ENCODE results near the gene NUDCD2.
"Not testable (repeated sequence)": the region's sequence is repeated elsewhere in the genome, so short reads cannot be mapped to it uniquely, and the experiment has no call there.

Gene NUDCD2

DNA sequence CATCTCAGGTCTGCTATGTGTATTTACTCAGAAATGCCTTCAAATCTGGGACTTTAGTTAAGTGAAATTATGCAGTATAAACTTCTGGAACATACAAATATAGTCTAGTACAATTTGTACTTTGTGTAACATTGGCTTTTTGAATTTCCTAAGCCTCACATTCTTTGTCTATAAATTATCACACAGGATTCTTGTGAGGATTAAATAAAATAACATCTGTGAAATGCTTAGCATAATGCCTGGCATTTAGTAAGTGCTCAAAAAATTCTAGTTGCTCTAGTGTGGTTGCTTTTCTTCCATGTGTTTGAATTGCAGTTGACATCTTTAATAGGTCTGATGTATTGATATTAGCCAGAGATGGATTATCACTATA, 3.1 kb upstream of the NUDCD2 start:
- DNase-seq, result no peak

DNA sequence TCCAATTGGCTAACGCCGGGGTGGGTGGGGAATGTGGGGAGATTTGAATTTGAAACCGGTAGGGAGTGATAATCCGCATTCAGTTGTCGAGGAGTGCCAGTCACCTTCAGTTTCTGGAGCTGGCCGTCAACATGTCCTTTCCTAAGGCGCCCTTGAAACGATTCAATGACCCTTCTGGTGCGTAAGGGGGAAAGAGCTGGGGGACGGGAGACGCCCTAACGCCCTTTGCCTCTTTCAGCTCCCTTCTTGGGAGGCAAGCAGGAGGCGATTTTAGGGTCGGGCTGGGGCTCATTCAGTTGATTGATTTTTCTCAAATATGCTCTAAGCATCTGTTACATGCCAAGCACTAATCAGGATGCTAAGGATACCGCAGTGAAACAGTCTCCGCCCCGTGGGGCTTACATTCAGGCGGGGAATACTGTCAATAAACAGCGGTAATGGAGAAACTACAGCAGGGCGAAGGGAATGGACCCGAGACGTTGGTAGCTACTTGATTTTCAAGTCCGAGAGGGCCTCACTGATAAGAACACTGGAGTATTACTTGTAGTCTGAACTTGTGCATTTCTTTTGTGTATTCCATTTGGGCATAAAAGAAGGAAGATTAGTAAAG, 765 bp upstream of the NUDCD2 start, which contains the start of gene HMMR:
Gene HMMR (plus strand): TSS at position 71 of the 610 bp plus-strand sequence. CDS start 61 bp downstream, at position 132.
- no peak for DNase-seq

DNA sequence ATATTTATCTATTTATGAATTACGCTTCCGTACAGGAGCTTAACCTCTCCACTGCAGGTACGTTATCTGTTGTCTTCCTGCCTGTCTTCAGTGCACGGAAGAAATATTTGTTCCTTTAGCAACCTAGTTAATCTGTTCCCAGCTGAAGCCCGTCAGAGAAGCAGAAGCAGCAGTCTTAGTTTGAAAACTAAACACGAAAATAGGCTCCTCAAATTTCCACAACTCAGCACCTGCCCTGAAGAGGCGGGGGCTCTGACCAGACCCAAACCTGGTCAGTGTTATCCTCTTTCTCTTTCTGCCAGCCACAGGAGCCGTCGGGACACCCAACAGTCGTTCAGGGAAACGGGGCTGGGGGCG, 462 bp downstream of the NUDCD2 start:
- no peak for DNase-seq

DNA sequence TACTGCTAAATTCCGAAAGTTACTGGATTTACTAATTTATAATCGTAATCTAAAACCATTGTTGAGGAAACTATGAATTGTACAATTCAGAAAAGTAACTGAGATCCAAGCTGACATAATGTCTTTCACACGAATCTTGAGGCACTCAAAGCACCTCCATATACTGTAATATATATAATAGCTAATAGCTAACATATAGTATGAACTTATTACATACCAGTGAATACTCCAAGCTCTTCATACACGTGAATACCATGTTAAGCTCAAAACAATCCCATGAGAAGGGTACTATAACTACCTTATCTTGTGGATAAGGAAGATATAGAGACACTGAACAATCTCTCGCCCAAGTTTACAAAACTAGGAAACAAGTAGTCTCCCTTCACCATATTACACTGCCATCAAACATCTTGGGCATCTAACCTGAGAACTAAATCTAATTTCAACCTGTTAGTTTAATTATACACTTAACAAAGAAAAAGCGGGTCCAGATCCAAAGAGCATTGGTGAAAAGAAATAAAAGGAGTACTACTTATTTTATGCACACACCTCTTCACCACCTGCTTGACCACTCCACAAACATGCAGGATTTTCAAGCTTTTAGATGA, 1.0 kb downstream of the NUDCD2 start:
- DNase-seq, result no peak

DNA sequence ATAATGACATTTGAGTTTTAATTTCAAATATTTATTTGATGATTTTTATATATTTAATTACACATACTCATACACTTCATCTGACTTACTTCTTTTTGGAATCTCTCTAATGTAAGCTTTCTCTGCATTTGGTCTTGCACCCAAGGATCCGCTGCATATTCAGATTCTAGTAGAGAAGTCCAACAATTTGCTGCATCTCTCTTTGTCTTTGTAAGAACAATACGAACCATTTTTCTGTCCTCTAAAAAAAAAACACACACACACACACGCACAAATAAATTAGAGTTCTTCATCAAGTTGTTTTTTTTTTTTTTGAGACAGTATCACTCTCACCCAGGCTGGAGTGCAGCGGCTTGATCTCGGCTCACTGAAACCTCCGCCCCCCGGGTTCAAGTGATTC, 3.1 kb downstream of the NUDCD2 start:
- DNase-seq, result no peak

DNA sequence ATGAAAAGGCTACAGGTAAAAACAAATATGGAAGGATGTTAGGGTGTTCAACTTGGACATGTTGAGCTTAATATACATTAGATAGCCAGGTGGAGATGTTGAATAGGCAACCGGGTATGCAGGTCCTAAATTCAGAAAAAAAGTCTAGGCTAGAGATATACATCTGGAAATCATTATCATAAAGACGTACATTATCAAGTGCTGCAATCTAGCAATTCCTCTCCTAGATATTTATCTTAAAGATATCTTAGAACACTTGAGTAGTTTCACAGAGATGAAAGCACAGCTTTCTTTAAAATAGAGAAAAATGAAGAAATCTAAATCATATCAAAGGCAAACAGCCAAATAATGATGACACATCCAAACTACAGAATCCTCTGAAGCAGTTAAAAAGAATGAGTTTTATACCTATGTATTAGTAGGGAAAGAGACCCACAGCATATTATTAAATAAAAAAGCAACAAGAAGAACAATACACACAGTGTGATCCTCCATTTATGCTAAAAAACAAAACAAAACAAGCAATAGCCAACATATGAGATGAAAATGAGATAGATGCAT, 3.8 kb downstream of the NUDCD2 start:
- DNase-seq, result no peak

DNA sequence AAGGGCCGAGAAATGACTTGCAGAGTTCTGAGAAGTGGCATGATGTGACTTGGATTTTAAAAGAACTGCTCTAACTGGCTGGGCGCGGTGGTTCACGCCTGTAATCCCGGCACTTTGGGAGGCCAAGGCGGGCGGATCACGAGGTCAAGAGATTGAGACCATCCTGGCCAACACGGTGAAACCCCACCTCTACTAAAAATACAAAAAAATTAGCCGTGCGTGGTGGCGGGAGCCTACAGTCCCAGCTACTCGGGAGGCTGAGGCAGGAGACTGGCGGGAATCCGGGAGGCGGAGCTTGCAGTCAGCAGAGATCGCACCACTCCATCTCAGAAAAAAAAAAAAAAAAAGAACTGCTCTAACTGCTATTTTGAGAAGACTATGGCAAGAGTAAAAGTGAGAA, 4.5 kb downstream of the NUDCD2 start:
- DNase-seq, result not testable (repeated sequence)

DNA sequence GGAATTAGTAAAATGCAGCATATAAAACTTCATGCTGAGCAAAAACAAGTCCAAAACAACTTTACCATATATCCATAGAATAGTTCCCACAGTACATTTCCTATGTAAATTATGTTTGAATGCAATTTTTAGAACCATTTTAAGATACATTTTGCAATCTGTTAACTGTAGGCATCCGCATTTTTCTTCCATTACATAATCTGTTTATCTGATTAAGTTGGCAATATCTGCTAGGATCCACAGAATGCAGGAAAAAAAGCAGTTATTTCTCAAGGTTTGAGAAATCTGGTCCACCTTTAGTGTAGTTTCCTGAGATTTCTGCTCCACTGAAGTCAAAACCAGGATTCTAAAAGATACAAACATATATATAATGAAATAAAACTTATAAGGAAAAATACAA, 6.2 kb downstream of the NUDCD2 start:
- DNase-seq, result no peak

DNA sequence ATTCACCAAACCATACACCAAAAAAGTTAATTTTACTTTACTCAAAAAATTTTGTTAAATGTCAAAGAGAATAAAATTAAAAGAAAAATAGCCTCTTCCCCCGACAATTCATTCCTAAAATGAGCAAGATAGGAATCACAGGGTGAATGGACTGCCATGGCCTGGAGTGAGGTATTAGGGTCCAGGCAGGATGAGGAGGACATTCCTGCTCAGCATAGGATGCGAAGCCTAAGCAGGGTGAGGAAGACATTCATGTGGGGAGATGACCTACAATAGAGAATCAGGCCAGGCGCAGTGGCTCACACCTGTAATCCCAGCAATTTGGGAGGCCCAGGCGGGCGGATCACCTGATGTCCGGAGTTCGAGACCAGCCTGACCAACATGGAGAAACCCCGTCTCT, 8.4 kb downstream of the NUDCD2 start:
- DNase-seq, result no peak

DNA sequence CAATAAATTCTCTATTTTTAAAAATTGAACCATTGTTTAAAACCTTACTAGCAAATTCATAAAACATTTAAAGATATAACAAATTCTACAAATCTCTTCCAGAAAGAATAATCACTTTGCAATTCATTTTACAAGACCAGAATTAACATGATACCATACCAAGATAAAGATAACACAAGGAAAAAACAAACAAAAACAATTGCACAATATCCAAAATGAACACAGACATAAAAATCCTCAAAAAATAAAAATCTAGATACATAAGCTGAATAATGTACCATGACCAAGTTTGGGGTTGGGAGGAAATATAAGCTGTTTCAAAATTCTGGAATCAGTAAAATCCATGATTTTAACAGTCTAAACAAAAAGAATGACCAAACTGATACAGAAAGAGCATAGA, 11.4 kb downstream of the NUDCD2 start:
- no peak for DNase-seq

DNA sequence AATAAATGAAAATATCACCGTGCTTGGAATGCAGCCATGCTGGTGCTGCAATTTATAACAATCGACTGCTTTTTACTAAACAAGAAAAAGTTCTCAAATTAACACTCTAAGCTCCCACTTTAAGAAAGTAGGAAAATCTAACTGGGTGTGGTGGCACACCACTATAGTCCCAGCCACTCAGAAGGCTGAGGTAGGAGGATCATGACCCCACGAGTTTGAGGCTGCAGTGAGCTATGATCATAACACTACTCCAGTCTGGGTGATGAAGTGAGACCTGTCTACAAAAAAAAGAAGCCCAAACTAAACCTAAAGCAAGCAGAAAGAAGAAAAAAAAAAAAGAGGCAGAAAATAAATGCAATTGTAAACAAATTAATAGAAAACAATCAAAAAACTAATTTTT, 12.0 kb downstream of the NUDCD2 start:
- DNase-seq, result no peak

DNA sequence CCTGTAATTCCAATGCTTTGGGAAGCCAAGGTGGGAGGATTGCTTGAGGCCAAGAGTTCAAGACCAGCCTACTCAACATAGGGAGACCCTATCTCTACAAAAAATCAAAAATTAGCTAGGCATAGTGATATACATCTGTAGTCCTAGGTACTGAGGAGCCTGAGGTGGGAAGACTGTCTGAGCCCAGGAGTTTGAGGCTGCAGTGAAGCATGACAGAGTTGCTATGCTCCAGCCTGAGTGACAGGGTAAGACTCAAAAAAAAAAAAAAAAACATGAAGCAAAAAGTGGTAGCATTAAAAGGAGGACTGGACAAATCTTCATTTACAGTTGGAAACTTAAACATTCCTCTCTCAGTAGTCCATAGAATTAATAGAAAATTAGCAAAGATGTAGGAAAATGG, 12.7 kb downstream of the NUDCD2 start:
- DNase-seq, result no peak

DNA sequence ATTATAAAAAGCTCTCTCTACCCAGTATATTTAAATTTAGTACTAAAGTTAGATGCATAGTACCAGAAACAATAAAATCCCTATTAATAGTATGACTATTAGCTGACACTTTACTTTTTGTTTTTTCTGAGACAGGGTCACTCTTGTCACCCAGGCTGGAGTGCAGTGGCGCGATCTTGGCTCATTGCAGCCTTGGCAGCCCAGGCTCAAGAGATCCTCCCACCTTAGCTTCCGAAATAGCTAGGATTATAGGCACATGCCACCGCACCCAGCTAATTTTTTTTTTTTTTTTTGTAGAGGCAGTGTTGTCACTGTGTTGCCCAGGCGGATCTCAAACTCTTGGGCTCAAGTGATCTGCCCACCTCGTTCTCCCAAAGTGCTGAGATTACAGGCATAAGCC, 14.6 kb downstream of the NUDCD2 start:
- no peak for DNase-seq

DNA sequence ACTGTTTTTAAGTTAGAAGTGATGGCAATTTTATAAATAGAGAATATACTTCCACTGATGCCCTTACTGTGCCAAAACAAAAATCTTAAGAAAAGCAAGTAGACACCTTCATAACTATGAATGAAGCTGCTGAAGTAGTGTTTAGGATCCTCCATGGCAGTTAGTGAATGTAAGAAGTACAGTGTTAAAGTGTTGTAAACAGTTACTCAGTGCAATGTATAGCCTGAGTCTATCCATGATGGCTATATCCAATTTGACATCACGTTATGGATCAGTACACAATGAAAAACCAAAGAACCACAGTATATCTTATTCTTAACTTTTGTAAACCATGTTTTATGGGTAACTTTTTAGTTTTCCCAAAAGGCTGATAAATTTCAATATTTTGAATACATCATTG, 15.4 kb downstream of the NUDCD2 start:
- DNase-seq, result no peak

DNA sequence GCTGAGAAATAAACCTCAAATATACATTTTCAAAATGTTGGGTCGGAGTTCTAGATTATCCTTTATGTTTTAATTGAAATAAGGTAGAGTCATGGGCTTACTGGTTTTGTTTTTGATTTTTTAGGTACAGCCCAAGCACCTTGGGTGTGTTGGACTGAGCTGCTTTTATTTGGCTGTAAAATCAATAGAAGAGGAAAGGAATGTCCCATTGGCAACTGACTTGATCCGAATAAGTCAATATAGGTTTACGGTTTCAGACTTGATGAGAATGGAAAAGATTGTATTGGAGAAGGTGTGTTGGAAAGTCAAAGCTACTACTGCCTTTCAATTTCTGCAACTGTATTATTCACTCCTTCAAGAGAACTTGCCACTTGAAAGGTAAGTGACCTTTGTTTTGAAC, 18.9 kb downstream of the NUDCD2 start:
- no peak for DNase-seq

DNA sequence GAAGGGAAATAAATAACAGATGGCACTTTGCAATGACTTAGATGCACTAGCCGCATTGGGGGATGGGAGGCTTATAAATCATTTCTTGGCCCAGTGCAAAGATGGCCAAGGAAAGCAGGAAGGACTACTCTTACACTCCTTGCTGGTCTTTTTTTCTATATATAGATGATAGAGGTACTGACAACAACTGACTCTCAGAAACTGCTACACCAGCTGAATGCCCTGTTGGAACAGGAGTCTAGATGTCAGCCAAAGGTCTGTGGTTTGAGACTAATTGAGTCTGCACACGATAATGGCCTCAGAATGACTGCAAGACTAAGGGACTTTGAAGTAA, 20.8 kb downstream of the NUDCD2 start:
- peak; percentile 68 for DNase-seq

DNA sequence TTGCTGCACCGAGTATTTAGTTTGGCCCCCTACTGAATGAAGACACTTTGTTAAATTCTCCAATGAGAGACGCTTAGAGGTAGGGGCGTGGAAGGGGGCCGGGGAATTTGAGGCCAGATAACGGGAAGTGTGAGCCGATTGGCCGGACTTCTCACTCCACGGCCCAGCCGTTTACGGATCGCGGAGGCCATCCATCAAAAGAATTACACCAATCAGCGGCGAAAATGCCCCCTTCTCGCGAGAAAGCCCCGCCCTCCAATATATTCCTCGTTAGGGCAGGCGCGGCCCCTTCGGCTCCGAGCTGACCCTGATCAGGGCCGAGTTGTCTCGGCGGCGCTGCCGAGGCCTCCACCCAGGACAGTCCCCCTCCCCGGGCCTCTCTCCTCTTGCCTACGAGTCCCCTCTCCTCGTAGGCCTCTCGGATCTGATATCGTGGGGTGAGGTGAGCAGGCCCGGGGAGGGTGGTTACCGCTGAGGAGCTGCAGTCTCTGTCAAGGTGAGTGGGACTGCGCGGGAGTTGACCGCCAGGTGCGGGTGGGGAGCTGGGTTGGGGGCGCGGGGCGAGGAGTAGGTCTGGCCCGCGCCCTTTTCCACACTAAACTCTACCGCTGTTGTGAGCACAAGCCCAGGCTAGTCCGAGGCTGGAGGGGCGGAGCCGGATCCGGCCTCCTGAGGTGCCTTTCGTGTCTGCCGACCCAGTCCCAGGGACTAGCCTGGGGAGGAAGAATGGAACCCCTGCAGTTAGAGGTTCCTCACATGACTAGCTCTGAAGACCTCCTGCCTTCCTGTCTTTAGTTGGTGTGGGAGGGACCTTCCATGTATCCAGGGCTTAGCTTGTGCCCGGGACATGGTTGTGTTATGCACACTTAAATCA, 22.4 kb downstream of the NUDCD2 start, which contains the start of gene CCNG1:
Gene CCNG1 (plus strand): TSS at position 287 of the 874 bp plus-strand sequence. CDS start 1,662 bp downstream, outside the sequence.
- peak; percentile 97 for DNase-seq

DNA sequence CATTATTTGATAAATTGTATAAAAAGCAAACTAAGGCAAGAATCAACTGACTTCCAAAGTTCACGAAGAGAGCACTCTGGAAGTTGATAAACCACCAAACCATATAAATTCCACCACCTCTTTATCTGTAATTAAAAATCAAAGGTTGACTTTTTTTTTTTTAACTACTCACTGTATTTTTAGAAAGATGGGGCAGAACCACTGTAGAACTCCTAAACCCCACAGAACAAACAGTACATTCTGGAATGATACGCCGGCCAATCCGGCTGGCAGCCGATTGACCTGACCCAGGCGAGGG, 22.9 kb downstream of the NUDCD2 start:
- no peak for DNase-seq

DNA sequence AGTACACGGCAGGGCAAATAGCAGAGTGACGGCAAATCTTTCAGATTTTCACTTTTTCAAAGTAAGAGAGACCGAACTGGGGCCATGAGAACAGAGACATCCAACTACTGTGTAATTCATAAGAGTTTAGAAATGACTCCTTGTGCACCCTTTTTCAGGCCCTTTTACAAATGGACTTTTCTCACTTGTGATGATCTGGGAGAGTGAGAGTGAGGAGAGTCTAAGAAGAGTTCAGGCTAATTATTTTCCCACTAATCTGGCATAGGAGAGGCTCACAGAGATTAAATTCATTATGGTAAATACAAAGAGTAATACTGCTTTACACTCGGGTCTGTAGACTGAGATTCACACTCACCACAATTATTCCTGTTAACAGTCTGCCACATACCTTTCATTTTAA, 23.4 kb downstream of the NUDCD2 start:
- DNase-seq, result no peak

DNA sequence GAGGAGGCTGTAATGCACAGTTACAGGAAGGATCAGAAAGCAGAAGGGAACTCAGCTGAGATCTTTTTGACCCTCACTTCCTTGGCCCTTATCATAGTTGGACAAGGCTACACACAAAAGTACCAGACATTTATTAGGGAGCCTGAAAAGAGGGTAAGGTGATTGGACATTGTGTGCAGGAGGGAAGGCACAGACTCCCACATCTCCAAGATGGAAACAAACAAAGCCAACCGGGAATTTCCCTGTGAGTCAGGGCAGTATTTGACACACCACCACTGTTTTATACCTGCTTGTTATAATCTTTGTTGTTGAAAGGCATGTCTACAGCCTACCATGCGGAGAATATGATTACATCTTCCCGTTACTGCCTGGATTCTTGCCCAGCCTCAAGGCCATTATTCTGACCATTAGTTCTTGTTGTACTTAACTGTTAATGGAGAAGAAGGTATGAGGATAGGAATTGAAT, 25.5 kb downstream of the NUDCD2 start:
- no peak for DNase-seq

DNA sequence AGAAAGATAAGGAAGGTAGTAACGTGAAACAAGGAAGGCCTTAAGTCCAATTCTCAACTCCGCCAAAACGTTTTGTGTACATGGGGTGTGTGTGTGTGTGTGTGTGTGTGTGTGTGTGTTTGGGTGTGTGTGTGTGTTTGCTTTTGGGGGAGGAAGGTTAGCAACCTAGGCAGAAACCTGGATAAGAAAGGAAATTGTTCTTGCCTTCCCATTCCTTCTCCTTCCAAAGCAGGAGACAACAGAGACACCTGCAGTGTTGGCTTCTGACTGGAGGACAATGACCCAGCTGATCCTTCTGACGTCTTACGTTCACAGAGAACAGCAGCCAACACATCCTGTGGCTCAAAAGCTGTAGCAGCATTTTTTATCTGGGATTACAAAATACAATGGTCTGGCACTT, 26.6 kb downstream of the NUDCD2 start:
- DNase-seq, result no peak

DNA sequence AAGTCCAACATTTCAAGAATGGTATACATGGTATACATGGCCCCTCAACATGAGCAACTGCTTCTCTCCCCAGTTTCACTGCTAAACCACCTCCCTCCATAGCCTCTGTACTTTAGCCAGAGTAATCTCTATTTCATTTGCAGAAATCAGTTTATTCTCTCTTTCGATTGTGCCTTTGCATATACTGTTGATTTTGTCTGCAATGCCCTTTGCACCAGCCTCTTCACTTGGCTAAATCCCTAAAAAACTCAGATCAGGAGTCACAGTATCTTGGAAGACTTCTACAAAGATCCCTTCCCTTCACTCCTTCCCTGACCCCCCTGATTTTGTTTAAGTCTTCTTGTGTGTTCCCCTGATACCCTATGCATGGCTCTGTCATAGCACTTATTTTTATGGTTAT, 27.4 kb downstream of the NUDCD2 start:
- DNase-seq, result no peak

DNA sequence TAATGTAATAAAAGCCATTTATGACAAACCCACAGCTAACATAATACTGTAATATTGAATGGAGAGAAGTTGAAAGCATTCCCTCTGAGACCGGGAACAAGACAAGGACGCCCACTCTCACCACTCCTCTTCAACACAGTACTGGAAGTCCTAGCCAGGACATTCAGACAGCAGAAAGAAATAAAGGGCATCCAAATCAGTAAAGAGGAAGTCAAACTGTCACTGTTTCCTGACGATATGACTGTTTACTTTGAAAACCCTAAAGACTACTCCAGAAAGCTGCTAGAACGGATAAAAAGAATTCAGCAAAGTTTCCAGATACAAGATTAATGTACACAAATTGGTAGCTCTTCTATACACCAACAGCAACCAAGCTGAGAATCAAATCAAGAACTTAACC, 33.8 kb downstream of the NUDCD2 start:
- not testable (repeated sequence) for DNase-seq

DNA sequence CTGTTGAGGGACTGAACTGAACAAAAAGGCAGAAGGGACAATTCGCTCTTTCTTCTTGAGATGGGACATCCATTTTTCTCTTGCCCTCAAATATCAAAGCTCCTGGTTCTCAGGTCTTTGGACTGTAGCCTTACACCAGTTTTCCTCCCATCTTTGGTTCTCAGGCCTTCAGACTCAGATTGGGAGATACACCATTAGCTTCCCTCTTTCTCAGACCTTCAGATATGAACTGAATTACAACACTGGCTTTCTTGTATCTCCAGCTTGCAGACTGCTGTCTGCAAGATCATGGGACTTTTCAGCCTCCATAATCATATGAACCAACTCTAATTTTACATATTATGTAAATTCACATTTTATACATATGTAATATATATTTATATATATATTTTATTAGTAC, 35.1 kb downstream of the NUDCD2 start:
- no peak for DNase-seq
